GM12874 (cell line): Measurements from ENCODE around the gene SUDS3.

Source experiments
- TF ChIP-seq, protein P1 (sequence below): IDR thresholded peaks from 2 replicates; pipeline ENCODE4 v1.5.1; 2011; ENCODE audit warnings: low read depth, mild to moderate bottlenecking, control low read depth, low read length, moderate library complexity; ENCODE audit not compliant: insufficient read depth

Gene SUDS3

DNA sequence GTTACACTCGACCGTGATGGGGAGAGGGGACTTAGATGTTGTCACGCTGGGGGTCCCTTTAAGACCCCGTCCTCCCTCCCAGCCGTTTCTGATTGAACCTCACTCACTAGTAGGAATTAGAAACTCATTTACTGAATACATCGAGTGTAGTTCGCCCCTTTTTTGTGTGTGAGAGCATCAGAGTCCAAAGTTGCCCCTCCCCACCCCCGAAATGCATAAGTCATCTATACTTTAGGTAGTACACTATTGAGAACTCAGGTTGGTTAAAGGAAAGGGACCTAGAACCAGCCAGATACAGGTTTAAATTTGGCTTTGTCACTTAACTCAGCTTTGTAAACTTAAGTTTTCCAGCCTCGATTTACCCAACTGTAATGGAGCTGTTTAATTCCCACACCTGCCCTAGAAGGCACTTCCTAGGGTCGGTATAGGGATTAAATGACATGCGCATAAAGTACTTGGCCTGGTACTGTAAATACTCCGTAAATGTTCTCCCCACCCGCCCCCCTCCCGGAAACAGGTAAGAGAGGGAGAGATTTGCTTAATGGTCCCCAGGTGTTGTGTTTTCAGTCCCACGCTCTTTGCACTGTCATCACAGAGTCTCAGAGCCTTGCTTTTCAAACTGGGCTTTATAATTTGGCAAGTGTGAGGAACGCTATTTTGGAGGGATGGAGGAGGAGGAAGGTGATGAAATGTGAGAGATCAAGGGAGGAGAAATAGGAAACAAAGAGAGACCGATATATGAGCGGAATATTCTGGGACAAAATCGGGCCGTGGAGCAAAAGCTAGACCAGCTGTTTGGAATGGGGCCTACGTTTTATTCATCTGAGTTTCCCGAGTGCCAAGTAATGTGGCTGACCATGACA lies 897 bp downstream of the SUDS3 start:
- TF ChIP-seq, protein P1, sequence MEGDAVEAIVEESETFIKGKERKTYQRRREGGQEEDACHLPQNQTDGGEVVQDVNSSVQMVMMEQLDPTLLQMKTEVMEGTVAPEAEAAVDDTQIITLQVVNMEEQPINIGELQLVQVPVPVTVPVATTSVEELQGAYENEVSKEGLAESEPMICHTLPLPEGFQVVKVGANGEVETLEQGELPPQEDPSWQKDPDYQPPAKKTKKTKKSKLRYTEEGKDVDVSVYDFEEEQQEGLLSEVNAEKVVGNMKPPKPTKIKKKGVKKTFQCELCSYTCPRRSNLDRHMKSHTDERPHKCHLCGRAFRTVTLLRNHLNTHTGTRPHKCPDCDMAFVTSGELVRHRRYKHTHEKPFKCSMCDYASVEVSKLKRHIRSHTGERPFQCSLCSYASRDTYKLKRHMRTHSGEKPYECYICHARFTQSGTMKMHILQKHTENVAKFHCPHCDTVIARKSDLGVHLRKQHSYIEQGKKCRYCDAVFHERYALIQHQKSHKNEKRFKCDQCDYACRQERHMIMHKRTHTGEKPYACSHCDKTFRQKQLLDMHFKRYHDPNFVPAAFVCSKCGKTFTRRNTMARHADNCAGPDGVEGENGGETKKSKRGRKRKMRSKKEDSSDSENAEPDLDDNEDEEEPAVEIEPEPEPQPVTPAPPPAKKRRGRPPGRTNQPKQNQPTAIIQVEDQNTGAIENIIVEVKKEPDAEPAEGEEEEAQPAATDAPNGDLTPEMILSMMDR = no peak

DNA sequence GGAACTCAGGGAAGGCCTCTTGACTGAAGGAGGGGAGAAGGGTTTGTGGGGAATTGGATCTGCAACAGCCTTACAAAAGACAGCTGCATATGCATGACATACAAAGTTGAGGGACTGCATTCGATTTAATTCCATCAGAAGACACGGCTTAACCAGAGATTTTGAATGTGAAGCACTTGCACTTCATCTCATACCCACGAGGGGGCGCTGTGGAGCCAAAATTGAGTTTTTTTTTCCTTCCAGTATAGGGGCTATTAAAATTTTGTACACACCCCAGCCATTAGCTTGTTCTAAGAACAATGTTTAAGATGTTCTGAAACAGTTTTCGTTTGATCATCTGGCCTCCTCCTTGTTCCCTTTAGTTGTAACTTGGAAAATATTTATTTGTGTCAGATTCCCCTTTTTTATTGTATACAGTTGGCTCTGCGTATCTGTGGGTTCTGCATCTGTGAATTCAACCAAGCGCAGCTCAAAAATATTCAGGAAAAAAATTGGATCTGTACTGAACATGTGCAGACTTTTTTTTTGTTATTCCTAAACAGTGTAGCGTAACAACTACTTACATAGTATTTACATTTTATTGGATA lies 1.6 kb downstream of the SUDS3 start:
- TF ChIP-seq, protein P1 = peak; percentile 76

DNA sequence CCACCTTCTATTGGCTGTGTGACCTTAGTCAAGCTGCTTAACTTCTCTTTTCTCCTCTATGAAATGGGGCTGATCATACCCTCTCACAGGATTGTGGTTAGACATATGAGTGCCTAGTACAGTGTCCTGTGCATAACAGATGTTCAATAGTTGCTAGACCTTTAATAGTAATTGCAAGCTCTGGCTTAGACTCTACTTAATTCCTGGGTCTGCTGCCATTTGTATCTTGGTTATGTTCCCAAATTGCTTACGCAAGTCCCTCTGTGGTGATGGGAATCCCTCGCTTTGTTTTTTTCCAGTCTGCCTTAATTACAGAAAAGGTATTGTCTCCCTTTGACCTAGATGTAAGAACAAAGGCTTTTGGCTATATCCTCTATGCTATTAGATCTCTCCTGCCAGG lies 15.1 kb downstream of the SUDS3 start:
- TF ChIP-seq, protein P1 = no peak

DNA sequence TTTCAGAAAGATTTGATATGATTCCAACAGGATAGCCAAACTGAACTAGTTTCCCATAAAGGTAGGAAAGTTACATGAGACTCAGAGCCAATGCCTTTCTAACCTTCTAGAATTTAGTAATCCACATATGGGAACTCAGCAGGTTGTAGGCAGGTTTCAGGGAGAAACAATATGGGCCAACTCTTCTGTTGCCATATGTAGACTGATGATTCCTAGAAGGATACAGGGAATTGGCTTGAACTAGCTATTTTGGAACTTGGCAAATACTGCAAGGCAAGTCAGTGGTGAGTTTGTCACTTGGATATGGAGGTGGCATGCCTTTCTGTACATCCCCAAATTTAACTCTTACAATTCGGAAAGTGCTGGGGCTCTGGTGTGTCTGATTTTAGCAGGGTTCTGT lies 15.5 kb downstream of the SUDS3 start:
- TF ChIP-seq, protein P1 = no peak

DNA sequence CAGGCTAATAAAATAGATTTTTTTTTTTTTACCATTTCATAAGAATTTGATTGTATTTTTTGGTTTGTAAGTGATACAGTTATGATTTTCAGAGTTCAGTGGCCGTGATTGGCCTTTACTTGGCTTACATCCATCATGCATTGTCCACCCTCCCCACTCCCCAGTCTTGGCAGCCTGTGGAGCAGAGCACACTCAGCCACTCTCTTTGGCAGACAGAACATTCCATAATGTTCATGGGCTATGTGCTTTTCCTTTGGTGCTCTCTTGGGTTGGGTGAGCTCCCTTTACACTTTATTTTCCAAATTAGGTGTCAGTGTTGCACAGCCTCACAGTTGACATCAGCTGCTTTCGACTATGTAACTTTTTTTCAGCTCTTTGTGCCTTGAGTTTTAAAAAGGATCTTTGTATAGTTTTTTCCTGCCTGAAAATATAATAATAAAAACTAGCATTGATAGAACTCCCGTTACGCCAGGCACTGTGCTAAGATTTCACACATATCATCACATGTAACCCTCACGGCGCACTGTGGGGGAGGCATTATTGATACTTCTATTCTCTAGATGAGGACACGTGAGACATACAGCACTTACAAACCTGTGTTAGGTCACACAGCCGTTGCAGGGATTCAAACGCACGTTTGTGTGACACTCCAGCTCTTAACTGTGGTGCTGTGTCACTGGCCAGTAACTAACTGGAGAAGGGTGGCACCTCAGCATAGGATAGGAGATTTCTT lies 21.5 kb downstream of the SUDS3 start:
- TF ChIP-seq, protein P1 = no peak

DNA sequence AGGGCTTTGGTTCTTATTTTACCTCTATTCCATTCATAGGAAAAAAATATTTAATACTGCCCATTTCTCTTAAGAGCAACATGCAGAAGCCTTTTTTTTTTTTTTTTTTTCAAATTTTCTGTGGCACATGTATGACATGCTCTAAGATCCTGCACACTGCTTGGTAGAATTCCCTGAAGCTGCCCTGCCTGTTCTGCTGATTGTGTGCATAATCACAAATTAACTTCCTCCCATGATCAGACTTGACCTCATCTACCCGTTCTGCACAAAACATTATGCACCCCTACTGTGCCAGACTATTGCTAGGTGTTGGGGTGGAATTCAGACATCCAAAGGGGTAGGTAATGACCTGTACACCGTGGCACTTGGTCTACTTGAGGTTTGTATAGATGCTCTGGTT lies 22.2 kb downstream of the SUDS3 start:
- TF ChIP-seq, protein P1 = no peak

DNA sequence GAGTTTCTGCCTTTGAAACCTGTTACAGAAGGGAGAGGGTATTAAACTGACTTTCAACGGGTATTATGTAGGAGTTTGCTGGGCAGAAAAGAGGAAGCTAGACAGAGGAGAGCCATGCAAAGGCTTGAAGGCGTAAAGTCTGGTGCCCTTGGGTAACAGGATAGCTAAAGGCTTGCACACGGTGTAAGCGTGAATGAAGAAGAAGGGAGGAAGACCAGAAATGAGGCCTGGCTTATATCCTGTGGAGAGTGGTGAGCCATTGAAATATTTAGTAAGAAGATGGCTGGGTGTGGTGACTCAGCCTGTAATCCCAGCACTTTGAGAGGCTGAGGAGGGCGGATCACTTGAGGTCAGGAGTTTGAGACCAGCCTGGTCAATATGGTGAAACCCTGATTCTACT lies 22.6 kb downstream of the SUDS3 start:
- TF ChIP-seq, protein P1 = no peak
